ENCODE results near the gene TACC2.

Gene TACC2

GRCh38 chr10:122149561-122150505 is 160.9 kb downstream of the TACC2 start:
- no peak for DNase-seq

DNA sequence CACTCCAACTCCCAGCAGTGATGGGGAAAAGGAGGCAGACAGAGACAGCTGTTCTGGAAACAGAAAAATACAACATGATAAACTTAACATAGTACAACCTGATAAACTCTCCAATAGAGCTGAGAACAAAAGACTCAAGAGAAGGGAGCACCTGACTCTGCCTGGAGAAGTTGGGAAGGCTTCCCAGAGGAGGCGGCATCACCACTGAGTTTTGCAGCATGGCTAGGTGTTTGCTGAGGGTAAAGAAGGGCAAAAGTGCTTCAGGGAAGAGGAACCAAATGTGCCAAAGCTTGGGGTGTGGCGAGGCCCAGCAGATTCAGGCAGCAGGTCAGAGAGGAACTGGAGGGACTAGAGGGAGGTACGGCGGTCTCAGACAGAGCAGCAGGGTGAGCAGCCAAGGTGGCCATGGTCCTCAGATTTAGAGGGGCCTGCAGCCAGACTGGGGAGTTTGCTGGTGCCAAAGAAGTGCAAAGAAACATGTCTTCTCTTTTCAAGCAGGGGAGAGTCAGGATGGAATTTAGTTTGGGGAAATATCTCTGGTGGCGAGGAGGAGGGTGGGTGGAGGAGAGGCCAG is 162.2 kb downstream of the TACC2 start:
- no peak for DNase-seq

DNA sequence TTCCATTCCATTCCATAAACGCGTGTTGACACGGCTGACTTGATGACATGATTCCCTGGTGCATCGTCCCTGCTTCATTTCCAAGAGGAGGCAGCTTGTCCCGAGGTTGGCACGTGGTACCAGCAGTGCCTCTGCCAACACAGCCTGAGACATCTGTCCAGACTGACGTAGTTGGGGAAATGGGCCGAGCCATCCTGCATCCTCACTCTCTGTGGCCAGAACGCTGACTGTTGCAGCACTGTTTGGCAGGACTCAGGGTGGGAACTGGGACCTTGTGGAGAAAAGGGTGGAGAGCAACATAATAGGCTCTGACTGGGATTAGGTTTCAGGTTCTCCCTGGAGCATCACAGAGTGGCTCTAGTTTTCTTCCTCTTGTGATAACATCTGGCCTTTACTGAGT is 163.6 kb downstream of the TACC2 start:
- no peak for DNase-seq

DNA sequence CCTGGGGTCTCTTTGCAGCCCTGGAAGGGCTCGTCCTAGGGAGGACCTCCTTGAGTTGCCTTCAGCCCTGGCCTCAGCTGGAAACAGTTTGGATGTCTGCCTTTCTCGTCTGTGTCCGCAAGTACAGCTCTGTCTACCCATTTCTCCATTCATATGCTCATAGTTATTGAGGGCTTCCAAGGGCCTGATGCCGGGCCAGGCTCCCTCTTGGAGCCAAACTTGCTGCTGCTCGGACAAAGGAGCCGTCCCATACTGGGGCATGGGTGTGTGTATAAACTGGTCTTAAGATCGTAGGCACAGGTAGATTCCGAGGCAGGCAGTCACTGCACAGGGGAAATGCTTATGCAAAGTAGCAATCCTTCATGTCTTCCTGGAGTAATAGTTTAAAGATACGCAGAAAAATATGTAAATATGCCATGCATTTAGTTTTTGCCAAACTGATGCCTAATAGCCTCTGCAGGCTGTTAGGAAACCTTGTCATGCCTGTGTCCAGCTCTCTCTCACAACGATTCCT is 165.1 kb downstream of the TACC2 start:
- no peak for DNase-seq

DNA sequence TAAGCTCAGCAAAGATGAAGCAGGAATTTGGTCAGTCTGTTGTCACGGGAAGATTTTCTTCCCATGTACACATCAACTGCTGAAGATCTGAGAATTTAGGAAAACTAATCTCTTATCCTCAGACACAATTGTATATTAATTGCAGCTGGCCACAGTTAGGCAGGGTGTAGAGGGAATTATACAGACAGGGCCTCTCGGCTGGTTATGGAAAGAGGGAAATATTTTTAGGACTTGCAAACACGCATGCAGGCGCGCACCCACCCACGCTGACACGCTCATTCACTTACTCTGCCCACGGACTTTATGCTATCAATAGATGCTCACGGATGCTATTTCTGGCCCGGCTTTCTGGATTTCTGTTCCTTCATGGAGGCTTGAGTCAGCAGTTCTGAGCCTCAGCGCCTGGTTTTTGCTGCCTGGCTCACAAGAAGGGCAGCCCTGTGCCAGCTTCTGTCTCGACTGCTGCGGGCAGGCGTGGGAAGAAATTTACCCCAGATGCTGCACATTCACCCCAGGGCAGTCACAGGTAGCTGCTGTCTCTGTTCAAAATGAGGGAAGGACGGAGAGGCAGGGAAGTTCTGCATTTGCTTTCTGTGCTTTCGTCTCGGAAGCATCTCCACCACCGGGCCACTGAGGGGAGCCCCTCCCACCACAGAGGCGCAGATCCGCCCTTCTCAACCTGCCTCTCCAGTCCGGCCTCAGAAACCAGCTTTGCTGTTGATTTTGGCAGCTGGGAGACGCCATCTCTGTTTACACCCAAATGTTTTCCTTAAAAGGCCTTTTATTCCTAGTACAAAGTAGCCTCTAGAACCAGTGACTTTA is 165.8 kb downstream of the TACC2 start:
- no peak for DNase-seq

DNA sequence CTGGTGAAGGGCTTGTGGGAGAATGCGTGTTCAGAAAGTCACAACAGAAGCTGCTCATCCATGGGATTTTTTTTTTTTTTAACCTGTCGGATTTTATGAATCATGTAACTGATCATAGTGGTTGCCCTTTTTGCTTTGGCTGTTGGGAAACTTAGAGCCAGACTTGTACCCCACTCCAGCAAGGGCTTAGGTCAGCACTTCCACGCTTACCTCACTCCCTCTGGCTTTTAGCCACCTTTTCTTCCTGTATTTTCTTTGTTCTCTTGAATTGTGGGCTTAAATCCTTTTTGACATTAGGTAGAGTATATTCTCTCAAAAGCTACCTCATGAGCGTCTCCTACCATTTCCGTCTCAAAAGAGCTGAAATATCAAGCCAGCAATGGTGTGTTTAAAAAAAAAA is 168.5 kb downstream of the TACC2 start:
- no peak for DNase-seq

GRCh38 chr10:122158362-122158761 is 169.4 kb downstream of the TACC2 start:
- DNase-seq = no peak

GRCh38 chr10:122159141-122159970 is 170.4 kb downstream of the TACC2 start:
- no peak for DNase-seq

- no peak for DNase-seq
Observed at GRCh38 chr10:122161795-122162194, 172.8 kb downstream of the TACC2 start.

DNA sequence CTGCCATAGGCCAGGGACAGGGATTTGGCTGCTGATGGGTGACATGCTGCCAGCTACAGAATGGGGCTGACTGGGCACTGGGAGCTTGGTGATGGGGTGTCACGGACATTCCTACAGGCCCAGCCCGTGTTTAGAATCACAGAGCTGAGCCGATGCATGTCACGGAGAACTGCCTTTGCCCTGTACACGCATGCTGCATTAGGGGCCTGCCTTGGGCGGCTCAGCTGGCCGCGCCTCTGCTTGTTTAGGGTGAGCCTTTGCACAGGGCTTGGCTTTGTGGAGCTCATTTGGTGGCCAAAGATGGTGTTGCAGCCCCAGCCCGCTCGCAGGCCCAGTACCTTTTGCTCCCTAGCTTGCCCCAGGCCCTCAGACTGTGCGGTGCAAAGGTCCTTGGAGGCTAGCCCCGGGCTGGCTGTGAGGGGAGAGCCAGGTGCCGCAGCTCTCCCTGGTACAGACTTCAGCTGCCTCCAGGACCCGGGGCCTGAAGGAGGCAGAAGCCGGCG is 173.8 kb downstream of the TACC2 start:
- no peak for DNase-seq

DNA sequence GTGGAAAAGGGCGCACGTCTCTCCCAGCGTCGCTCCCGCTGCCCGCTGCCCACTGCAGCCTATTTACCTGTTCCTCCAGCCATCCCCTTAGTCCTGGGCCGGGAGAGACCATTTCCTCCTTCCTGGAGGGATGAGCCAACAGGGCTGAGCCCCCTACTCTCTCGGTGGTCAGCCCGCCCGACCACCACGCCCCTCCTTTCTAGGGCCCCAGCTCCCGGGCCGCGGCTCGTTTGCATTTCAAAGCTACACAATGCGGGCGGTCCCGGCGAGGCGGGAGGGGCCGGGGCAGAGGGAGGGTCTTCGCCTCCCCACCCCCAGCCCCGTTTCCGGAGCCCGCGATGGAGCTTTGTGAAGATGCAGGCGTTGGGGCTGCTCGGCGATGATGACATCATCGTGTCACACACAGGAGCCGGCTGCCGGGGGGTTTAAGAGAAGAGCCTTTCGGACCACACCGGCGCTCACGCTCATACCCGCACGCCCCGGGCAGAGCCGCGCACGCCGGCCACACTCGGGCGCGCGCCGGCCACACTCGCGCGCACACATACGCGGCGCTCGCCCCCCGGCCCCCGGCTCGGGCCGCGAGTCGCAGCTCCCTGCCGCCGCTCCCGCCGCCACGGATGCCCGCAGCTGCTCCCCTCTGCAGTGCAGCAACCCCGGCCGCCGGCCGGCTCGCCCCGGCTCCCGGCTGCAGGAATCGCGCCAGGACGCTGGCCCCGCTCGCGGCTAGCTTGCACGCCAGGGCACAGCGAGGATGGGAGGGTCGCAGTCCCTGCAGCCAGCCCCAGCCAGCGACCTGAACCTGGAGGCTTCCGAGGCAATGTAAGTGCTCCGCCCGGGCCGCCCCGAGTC is 174.4 kb downstream of the TACC2 start:
- DNase-seq = no peak

- DNase-seq = no peak
Observed at GRCh38 chr10:122164023-122164601, 175.1 kb downstream of the TACC2 start.

DNA sequence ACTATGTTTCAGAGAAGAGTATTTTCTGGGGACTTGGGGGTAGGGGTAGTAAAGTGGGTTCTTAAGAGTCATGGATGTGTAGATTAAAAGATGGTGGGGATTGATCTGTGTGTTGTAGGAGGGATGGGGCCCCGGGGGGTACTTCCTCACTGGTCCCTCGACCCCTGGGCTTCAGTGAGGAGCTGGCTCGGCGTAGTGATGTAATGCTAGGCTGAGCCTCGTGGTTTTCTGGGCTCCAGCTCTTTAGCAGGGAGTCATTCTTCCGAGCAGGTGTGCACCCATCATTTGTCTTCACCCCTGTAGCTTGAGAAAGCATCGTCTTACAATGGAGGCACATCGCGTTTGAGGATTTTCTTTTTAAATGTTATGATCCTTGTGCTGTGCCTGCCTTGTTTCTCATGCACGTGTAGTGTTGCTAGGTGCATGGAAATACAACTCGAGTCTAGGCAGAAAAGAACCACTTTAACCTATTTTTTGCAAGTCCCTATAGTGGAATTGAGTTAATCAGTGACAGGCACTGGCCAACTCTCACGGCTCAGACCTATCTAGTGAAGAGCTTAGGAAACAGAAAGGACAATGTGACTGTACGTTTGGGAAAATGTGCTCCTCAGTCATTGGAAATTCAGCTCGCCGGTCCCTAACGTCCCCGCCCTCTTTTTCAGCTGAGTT is 176.0 kb downstream of the TACC2 start:
- DNase-seq = no peak

GRCh38 chr10:122165484-122166276 is 176.7 kb downstream of the TACC2 start:
- no peak for DNase-seq

GRCh38 chr10:122168101-122168500 is 179.1 kb downstream of the TACC2 start:
- no peak for DNase-seq

DNA sequence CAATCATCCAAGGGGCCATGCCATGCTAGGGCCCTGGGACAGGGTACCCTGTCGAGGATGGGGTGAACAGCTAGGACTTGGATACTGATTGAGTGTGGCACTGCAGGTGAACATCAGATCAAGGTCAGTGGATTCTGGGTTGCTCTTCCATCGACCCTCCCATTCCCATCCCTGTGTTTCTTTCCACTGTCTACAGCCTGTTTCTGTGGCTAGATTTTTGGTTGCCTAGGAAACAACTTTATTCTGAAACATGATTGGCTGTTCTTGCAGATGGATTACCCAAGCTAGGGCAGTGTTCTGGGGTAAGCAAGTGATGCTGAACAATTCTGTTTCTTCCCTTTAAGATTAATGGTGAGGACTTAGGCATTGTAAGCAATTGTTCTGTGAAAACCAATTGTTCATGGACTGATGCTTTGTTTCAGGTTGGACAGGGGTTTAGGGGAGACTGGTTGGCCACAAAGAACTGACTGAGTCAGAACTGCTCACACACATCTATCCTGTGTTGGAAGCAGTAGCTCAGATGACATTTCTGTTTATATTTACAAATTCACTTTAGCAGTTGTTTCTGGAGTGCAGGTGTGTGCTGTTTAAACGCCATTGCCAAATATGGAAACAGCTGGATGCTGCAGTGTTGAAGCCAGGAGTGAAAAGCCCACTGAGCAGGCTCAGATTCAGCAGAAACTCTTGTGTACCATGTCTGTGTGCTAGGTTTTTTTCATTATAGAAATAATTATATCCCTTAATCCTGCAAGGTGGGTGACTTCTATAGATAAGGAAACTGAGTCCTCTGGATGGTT is 179.8 kb downstream of the TACC2 start:
- DNase-seq = no peak

GRCh38 chr10:122170802-122171201 is 181.8 kb downstream of the TACC2 start:
- no peak for DNase-seq

GRCh38 chr10:122171302-122172075 is 182.5 kb downstream of the TACC2 start:
- DNase-seq = no peak

Measured in stimulated activated CD4-positive, alpha-beta T cell treated with anti-CD3 and anti-CD28 coated beads, Interleukin-1b, Interleukin-23, amount 100 ng/mL, for 48 hours (primary cell).